Stimulated activated naive CD8-positive, alpha-beta T cell treated with anti-CD3 and anti-CD28 coated beads, Interleukin-15, Interleukin-2, amounts not matched to agents 100 ng/mL and 50 ng/mL, for 24 hours (primary cell): Measurements from ENCODE around the gene PHACTR3.

Experiments used
- H3K27ac Mint-ChIP-seq: one replicate; pipeline ENCODE4 v1.8.0; 2021; ENCODE audit warnings: mild to moderate bottlenecking, mixed read lengths
- H3K27me3 Mint-ChIP-seq: one replicate; pipeline ENCODE4 v1.8.0; 2021; ENCODE audit warnings: mixed read lengths
- H3K36me3 Mint-ChIP-seq: one replicate; pipeline ENCODE4 v1.8.0; 2021; ENCODE audit warnings: low read depth, mixed read lengths
- H3K4me1 Mint-ChIP-seq: one replicate; pipeline ENCODE4 v1.8.0; 2021; ENCODE audit warnings: low read depth, mixed read lengths
- H3K4me3 Mint-ChIP-seq: one replicate; pipeline ENCODE4 v1.8.0; 2021; ENCODE audit warnings: mild to moderate bottlenecking, mixed read lengths
- H3K9me3 Mint-ChIP-seq: one replicate; pipeline ENCODE4 v1.8.0; 2021; ENCODE audit warnings: mixed read lengths

The PHACTR3 gene

DNA sequence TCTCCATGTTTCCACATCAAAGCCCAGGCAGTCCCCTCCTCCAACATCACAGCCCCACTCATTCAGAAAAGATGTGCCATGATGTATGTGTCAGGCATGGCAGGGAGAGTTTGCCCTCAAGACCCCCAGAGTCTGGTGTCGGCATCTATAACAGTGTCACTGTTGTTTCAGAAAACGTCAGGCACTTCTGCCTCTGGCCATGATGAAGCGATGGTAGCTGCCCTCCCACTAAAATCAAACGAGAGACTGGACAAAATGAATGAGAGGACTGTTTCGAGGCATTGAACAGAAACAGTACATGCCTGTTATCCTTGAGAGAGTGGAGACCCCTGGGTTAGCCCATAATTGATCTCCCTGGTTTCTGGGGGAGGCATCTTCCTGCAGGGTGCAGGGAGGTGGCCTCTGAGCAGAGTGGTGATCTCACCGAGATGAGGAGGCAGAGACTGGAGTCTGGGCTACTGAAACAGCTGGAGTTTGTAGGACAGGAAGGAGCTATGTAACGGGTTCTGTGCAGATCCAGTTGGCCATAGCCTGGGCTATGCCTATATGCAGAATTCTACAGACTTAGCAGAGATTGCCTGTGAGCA lies 184.6 kb downstream of the PHACTR3 start:
- Mint-ChIP-seq H3K4me3 (no peak overlapping the region), H3K4me1 (no peaks in the 10 kb centered on the region), H3K9me3 (peaks cover 6% of the 10 kb centered on the region), H3K27ac (no peak overlapping the region), H3K27me3 (peaks cover 3% of the 10 kb centered on the region), H3K36me3 (no peaks in the 10 kb centered on the region)

DNA sequence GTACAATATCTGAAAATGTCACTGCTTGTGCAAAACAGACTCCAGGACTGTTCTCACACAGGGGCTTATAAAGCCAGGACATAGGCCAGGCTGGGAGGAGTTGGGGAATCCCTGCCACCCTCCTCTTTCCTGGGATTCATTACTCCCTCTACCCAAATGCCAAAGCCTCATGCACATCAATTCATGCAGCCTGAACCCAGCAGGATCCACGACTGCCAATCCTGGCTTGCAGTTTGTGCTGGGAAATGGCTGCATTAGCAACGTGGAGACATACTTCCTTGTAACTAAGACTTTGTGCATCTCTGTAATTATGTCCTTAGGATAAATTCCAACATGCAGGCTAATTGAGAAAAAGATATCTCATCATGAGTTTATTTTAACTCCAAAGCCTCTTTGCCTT lies 185.3 kb downstream of the PHACTR3 start:
- no peaks in the 10 kb centered on the region for H3K36me3 Mint-ChIP-seq
- H3K4me1 Mint-ChIP-seq: no peaks in the 10 kb centered on the region
- H3K4me3 Mint-ChIP-seq: no peak overlapping the region
- H3K9me3 Mint-ChIP-seq: peaks cover 6% of the 10 kb centered on the region
- H3K27ac Mint-ChIP-seq: no peak overlapping the region
- peaks cover 3% of the 10 kb centered on the region for H3K27me3 Mint-ChIP-seq

DNA sequence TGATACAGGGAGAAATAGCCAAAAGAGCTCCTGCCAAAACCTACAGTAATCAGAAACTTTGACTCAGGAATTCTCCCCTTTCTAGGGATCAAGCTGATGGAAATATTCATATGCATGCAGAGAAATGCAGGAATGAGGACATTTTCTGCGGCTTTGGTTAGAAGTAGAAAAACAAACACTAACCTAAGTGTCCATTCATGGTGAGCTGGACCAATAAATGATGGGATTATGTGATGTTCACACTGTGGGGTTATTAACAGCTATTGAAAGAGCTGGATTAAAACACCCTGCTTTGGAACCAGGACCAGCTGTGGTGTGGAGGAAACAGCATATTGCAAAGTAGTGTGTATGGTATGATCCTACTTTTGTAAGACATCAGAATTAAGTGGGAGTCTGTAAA lies 186.0 kb downstream of the PHACTR3 start:
- Mint-ChIP-seq H3K27ac (no peak overlapping the region), H3K9me3 (peaks cover 6% of the 10 kb centered on the region), H3K36me3 (no peaks in the 10 kb centered on the region), H3K27me3 (peaks cover 3% of the 10 kb centered on the region), H3K4me1 (no peaks in the 10 kb centered on the region), H3K4me3 (no peak overlapping the region)

DNA sequence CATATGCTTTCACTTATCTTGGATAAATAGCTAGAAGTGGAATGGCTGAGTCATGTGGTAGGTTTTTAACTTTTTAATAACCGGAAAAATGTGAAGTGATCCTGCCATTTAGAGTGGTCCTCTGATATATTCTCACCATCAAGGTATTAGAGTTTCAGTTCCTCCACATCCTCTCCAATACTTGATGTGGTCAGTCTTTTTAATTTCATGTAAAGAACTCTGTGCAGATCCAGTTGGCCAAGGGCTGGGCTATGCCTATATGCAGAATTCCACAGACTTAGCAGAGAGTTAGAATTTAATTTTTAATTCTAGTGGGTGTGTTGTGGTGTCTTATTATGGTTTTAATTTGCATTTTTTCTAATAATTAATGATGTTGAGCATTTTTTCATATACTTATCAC lies 188.0 kb downstream of the PHACTR3 start:
- peaks cover 19% of the 10 kb centered on the region for H3K9me3 Mint-ChIP-seq
- no peaks in the 10 kb centered on the region for H3K36me3 Mint-ChIP-seq
- H3K27ac Mint-ChIP-seq: no peak overlapping the region
- H3K4me3 Mint-ChIP-seq: no peak overlapping the region
- H3K27me3 Mint-ChIP-seq: peaks cover 3% of the 10 kb centered on the region
- H3K4me1 Mint-ChIP-seq: no peaks in the 10 kb centered on the region

DNA sequence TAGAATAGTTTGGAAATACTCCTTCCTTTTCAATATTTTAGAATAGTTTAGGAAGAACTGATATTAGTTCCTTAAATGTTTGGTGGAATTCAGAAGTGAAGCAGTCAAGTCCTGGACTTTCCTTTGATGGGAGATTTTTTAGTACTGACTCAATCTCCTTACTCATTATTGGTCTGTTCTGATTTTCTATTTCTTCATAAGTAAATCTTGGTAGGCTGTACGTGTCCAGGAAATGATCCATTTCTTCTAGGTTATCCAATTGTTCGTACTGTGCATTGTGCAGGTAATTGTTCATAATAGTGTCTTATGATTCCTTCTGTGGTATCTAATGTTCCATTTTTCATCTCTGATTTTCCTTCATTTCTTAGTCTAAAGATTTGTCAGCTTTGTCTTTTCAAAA lies 190.2 kb downstream of the PHACTR3 start:
- Mint-ChIP-seq H3K4me3 (no peak overlapping the region), H3K36me3 (no peaks in the 10 kb centered on the region), H3K4me1 (no peaks in the 10 kb centered on the region), H3K27ac (no peak overlapping the region), H3K27me3 (no peaks in the 10 kb centered on the region), H3K9me3 (peaks cover 22% of the 10 kb centered on the region)

DNA sequence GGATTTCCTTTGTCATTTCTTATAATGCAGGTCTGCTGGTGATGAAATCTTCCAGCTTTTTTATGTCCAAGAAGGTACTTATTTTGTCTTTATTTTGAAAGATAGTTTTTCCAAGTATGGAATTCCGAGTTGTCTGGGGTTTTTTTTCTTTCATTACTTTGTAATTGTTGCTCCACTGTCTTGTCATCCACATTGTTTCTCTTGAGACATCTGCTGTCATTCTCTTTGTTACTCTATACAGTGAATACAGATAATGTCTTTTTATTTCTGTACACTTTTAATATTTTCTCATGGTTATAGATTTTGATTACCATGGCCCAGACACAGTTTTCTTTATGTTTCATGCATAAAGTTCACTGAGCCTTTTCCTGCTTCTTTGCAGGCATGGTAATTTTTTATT lies 196.0 kb downstream of the PHACTR3 start:
- peaks cover 4% of the 10 kb centered on the region for H3K27me3 Mint-ChIP-seq
- no peaks in the 10 kb centered on the region for H3K36me3 Mint-ChIP-seq
- no peaks in the 10 kb centered on the region for H3K4me1 Mint-ChIP-seq
- peaks cover 26% of the 10 kb centered on the region for H3K9me3 Mint-ChIP-seq
- no peak overlapping the region for H3K4me3 Mint-ChIP-seq
- H3K27ac Mint-ChIP-seq: no peak overlapping the region

DNA sequence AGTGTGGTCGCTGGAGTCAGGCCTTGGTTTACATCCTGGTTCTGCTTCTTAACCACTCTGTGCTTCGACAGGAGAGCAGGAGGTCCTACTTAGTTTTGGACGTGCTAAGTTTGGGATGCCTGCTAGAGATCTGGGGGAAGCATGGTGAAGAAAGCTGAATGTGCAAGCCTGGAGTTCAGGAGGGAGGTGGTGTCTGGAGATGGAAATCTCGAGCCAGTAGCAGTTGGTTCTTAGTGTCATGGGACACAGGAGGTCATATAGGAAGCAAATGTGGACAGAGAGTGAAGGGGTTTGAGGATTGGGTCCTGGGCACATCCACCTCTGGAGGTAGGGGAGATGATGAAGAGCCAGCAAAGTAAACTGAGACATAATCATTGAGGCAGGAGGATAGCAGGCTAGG lies 197.7 kb downstream of the PHACTR3 start:
- Mint-ChIP-seq H3K36me3 (no peaks in the 10 kb centered on the region), H3K9me3 (peaks cover 16% of the 10 kb centered on the region), H3K27ac (no peak overlapping the region), H3K27me3 (peaks cover 5% of the 10 kb centered on the region), H3K4me1 (no peaks in the 10 kb centered on the region), H3K4me3 (no peak overlapping the region)

DNA sequence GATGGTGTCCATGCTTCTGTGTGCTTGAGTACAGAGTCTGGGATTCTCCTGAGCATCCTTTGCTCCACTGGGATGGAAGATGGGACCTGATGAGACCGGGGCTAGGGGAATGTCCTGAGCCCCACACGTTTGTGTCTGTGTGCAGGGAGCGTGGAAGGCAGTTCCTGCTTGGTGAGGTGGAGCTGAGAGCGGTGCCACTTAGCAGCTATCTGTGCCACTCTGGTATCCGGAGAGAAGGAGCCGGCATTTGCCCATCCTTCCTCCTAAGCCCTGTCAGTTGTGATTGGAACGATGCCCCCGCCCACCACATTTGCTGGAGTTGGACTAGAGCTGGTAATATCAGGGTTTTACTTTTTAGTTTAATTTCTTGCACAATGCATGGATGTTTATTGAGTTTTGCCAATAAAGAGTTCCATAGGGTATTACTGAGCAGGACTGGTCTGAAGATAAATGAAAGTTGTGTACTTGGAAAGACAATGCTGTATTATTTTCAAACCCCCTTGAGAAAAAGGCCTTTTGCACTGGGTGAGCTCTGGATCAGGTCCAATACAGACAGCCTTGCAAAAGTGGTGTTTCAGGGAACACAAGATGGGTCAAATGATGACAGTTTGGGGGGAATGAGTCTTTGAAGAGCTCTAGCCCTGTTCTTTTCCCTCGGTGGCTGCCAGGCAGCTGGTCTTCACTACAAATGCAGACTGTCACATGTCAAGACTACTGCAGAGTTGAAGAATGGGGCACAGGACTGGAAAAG lies 198.3 kb downstream of the PHACTR3 start:
- H3K9me3 Mint-ChIP-seq: peaks cover 13% of the 10 kb centered on the region
- no peak overlapping the region for H3K27ac Mint-ChIP-seq
- H3K4me3 Mint-ChIP-seq: no peak overlapping the region
- H3K4me1 Mint-ChIP-seq: no peaks in the 10 kb centered on the region
- peaks cover 5% of the 10 kb centered on the region for H3K27me3 Mint-ChIP-seq
- H3K36me3 Mint-ChIP-seq: no peaks in the 10 kb centered on the region

DNA sequence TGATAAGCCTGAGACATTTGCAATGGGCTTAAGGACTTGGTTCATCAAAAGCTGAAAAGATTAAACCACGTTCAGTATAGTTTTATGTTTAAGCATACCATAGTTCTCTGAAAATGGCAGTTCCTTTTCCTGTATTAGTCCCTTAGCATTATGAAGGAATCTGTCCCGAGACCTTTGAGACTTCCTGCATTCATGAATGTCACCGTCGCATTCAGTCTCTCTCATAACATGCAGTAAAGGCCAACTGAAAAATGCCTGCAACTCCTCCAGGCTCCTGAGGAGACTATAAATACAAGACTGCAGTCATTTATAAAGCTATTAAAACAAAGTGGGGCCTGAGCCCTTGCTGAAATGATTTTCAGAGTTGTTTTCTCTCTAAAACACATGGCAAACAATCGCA lies 200.0 kb downstream of the PHACTR3 start:
- Mint-ChIP-seq H3K36me3 (no peaks in the 10 kb centered on the region), H3K27me3 (peaks cover 5% of the 10 kb centered on the region), H3K9me3 (peaks cover 10% of the 10 kb centered on the region), H3K4me1 (no peaks in the 10 kb centered on the region), H3K4me3 (no peak overlapping the region), H3K27ac (no peak overlapping the region)

DNA sequence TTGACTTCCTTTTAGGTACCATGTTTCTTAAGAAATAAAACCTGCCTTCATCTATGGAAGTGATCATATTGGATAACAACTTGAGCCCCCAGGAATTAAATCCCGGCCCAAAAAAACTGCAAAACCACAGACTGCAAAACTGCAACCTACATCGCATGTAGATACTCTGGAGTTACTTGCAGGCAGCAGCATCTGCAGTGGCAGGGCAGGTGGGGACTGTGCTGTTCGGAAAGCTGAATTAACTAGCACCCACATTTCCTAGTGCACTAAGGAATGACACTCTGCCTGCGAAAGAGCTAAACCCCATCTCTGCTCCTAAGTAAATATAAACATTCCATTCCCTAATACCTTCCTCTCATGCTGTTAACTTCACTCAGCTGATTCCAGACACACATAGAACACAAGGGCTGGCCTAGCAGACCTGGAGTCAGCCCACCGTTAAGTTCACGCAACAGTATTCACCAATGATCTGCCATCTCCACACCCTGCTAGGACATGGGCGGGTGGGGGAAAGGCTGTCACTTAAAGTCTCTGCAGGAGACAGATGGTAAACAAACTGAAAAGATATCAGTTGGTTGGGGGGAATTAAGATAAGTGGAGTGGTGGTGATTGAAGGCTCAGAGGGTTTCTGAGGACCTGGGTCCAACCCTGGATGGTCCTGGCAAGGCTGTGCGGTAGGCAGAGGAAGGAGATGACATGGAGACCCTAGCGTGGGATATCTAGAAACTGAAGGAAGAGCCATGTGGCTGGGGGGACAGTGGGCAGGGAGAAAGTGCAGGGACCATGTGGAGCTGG lies 200.7 kb downstream of the PHACTR3 start:
- Mint-ChIP-seq H3K36me3 (no peaks in the 10 kb centered on the region), H3K9me3 (peaks cover 10% of the 10 kb centered on the region), H3K27ac (no peak overlapping the region), H3K27me3 (peaks cover 5% of the 10 kb centered on the region), H3K4me1 (no peaks in the 10 kb centered on the region), H3K4me3 (no peak overlapping the region)

DNA sequence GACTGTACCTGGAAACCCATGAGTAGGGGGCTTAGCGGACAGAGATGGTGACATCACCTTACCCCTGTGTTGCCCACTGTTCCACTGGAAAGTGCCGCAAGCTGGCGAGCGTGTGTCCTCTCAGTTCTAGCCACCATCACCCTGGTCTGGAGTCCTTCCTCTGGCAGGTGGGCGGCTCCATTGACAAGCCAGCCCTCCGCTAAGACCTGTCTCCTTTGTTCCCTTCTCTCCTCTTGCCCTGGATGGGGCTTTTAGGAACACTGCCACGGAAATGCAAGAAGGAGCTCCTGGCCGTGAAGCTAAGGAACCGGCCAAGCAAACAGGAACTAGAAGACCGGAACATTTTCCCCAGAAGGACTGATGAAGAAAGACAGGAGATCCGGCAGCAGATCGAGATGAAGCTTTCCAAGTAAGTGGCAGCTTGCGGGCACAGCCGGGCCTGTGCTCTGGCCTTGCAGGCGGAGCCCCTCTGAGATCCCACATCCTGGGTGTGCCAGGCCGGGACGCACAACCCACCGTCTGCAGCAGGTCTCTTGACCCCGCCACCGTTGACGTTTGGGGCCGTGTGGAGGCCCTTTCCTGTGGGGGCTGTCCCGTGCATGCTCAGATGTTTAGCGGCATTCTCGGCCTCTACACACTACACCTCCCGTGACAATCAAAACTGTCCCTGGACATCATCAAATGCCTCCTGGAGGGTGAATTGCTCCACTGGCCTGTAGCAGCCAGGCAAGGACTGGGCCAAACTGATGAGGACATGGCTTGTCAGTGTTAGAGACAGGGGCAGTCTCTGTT lies 201.6 kb downstream of the PHACTR3 start:
- peaks cover 3% of the 10 kb centered on the region for H3K9me3 Mint-ChIP-seq
- H3K27ac Mint-ChIP-seq: no peak overlapping the region
- H3K4me3 Mint-ChIP-seq: no peak overlapping the region
- H3K27me3 Mint-ChIP-seq: peaks cover 5% of the 10 kb centered on the region
- H3K36me3 Mint-ChIP-seq: no peaks in the 10 kb centered on the region
- no peaks in the 10 kb centered on the region for H3K4me1 Mint-ChIP-seq

DNA sequence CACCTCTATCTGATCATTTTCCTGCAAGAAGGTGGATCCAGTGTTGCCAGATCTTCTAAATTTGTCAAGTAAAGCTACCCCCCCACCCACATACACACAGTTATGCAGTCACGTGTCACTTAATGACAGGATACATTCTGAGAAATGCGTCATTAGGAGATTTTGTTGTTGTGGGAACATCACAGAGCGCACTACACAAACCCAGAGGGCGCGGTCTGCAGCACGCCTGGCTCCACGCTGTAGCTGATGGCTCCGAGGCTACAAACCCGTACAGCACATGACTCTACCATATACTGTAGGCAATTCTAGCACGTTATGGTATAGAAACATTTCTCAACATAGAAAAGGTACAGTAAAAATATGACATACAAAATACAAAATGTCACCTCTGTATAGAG lies 202.2 kb downstream of the PHACTR3 start:
- H3K9me3 Mint-ChIP-seq: no peaks in the 10 kb centered on the region
- H3K4me1 Mint-ChIP-seq: no peaks in the 10 kb centered on the region
- H3K27me3 Mint-ChIP-seq: peaks cover 5% of the 10 kb centered on the region
- no peak overlapping the region for H3K27ac Mint-ChIP-seq
- no peaks in the 10 kb centered on the region for H3K36me3 Mint-ChIP-seq
- H3K4me3 Mint-ChIP-seq: no peak overlapping the region

DNA sequence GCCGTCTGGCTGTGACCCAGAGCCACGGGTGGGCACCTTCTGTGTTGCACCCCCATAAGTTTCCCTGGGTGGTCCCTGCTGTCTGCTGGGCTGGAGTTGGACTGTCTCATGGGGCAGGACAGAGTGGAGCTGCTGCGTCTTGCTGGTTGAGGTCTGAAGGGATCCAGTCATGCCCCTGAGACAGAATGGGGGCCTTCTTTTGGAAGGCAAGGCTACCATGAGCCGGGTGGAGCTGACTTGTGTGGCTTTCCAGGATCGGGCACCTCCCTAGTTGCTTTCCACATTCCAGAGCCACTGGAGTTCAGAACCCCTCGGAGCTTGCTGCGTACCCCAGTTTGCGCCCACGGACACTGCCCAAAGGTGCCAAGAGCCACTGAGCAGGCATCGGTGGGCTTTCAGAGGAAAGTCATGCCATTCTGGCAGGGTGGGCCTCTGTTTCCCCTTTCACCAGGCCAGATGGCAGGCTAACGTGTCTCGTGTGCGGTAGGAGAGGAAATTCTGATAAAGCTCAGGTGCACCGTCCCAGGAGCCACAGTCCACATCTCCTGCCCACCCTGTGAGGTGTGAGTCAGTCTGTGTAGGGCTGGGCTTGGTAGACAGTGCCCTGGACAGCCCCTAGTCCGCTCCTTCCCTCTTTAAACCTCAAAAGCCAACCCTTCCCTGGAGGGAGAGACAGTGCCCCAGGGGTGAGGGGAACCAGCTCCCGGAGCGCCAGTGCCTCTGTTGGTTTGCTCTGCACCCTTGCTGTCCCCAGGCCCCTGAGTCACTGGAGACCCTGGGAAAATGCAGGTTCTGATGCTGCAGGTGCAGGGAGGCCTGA lies 203.8 kb downstream of the PHACTR3 start:
- Mint-ChIP-seq H3K27me3 (peaks cover 5% of the 10 kb centered on the region), H3K4me3 (no peak overlapping the region), H3K36me3 (no peaks in the 10 kb centered on the region), H3K9me3 (no peaks in the 10 kb centered on the region), H3K27ac (no peak overlapping the region), H3K4me1 (no peaks in the 10 kb centered on the region)

DNA sequence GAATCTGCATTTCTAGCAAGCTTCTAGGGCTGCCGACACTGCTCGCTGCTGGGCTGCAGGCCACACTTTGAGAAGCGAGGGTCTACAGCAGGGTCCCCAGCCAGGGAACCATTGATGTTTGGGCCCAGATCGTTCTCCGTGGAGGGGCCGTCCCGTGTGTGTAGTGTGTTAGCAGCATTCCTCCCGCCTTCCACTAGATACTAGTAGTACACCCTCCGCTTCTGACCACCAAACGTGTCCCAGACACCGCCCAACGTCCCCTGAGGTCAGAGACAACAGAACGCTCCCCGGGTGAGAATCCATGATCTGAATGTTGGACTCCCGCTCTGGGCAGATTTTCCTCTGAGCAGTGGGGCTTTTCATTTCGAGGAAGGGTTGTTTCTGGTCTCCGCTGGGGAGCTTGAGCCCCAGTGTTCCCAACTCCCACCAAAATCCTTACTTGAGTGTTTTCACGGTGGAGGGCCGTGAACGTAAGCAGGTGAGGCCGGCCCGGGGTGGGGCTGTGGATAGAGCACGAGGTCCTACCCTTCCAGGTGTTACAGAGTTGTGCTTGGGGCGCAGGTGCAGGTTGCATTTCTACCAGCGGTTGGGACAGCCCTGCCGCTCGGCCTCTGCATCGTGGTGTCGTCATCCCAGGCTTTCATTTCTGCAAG lies 204.5 kb downstream of the PHACTR3 start:
- Mint-ChIP-seq H3K36me3 (no peaks in the 10 kb centered on the region), H3K9me3 (no peaks in the 10 kb centered on the region), H3K4me1 (no peaks in the 10 kb centered on the region), H3K27ac (no peak overlapping the region), H3K4me3 (no peak overlapping the region), H3K27me3 (peaks cover 5% of the 10 kb centered on the region)
